ENCODE results near the gene KIAA1958. TPM values are rescaled to one million over a fixed set of nuclear protein-coding genes. Genes with fewer than 3 reads are reported as not detected.

Gene KIAA1958
- polyA plus RNA-seq, 1 of the 3 experiments (the other 2 are of a cell fraction) = 1.6 TPM

DNA sequence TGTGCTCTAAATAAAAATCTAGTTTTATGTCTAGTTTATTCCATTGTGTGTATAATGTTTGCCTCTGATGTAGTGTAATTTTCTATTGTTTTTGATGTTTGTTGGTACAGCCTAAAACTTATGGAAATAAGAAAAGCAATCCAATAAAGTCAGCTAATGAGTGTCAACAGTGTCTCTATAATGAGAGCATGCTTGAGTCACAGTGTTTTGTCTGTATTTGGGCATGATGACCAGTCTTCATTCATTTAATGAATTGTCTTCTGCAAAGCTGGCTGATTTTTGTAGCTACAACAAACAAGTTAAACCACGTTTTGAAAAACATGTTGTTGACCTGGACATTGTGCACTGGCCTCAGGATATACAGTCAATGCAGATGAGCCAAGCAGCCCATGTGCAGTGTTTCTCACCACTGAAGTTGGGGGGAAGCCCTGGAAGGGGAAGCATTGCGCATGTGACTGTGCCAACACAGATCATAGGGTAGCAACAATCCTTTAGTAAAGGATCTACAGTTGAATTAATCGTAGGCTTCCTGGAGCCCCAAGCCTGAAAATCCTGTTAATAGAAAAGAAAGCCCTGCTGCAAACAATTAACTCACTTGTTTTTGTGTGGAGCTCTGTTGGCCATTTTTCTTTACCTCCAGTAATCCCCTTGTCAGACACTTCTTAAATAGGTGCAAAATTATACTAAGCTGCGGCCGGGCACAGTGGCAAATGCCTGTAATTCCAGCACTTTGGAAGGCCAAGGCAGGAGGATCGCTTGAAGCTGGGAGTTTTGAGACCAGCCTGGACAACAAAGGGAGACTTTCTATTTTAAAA is 143.3 kb downstream of the KIAA1958 start:
- Histone ChIP-seq H3K4me1 (ENCODE audit: control insufficient read depth in 1 of 2, insufficient read depth in 2 of 2, low read depth in 1 of 2, low read length in 1 of 2) (peaks cover 3 to 6% of the 10 kb centered on the region in 2 experiments; a peak in 3 of 4 replicates), H3K36me3 (replicated peaks in 1 of 2; ENCODE audit: control insufficient read depth in 1 of 2, insufficient read depth in 2 of 2, low read length in 1 of 2) (no peaks in the 10 kb centered on the region), H3K9me2 (no peaks in the 10 kb centered on the region), H3K27ac (ENCODE audit: low read depth in 2 of 2, low read length in 1 of 2) (no peak overlapping the region; a peak in 1 of 4 replicates), H3K79me2 (ENCODE audit: insufficient read depth) (no peaks in the 10 kb centered on the region; the same call in 1 of the 2 replicates), H4K20me1 (ENCODE audit: insufficient read depth) (no peaks in the 10 kb centered on the region), H3F3A (replicated peaks; ENCODE audit: insufficient read depth) (no peaks in the 10 kb centered on the region), H3K4me2 (no peak overlapping the region), H3K27me3 (ENCODE audit: insufficient read depth) (no peaks in the 10 kb centered on the region), H3K9ac (no peak overlapping the region), H2AFZ (ENCODE audit: low read depth) (no peak overlapping the region), H3K9me3 (no peaks in the 10 kb centered on the region), H3K4me3 (ENCODE audit: low read depth in 2 of 2, low read length in 1 of 2) (no peak overlapping the region)
- 87% methylated on average over 6 of the region's 6 CpGs for WGBS (ENCODE audit: low lambda C conversion rate)
- ChIA-PET POLR2A (no interaction called here), CTCF (interaction anchor here (1.5 kb wide), 1 partner anchor 87 kb away, joined by 3 read pairs; no protein-coding TSS in a partner anchor)
- DNase-seq = no peak
- TF ChIP-seq IRF3 (IDR thresholded peaks at IDR 0.05; ENCODE audit: low read depth, low read length) (no peak), TAF1 (IDR thresholded peaks at IDR 0.05; ENCODE audit: borderline replicate concordance, low read depth, low read length) (no peak), FOXJ3 (CRISPR knock-in tag; IDR thresholded peaks at IDR 0.05) (no peak), EZH2phosphoT487 (IDR thresholded peaks at IDR 0.05; ENCODE audit: borderline replicate concordance, low read depth) (no peak), TCF12 (IDR thresholded peaks at IDR 0.05) (no peak)

GRCh38 chr9:112631313-112632070 is 144.9 kb downstream of the KIAA1958 start:
- Histone ChIP-seq H3K36me3 (replicated peaks in 1 of 2; ENCODE audit: control insufficient read depth in 1 of 2, insufficient read depth in 2 of 2, low read length in 1 of 2) (no peaks in the 10 kb centered on the region), H3K9me3 (no peaks in the 10 kb centered on the region), H3K27ac (ENCODE audit: low read depth in 2 of 2, low read length in 1 of 2) (no peak overlapping the region), H3K27me3 (ENCODE audit: insufficient read depth) (no peaks in the 10 kb centered on the region), H3K4me1 (ENCODE audit: control insufficient read depth in 1 of 2, insufficient read depth in 2 of 2, low read depth in 1 of 2, low read length in 1 of 2) (peaks cover 3 to 6% of the 10 kb centered on the region in 2 experiments; a peak in 3 of 4 replicates), H3K4me3 (ENCODE audit: low read depth in 2 of 2, low read length in 1 of 2) (no peak overlapping the region), H3F3A (replicated peaks; ENCODE audit: insufficient read depth) (no peaks in the 10 kb centered on the region), H3K79me2 (ENCODE audit: insufficient read depth) (no peaks in the 10 kb centered on the region; the same call in 1 of the 2 replicates), H3K9ac (no peak overlapping the region), H3K4me2 (no peak overlapping the region), H2AFZ (ENCODE audit: low read depth) (no peak overlapping the region), H4K20me1 (ENCODE audit: insufficient read depth) (no peaks in the 10 kb centered on the region), H3K9me2 (no peaks in the 10 kb centered on the region)
- CTCF ChIA-PET = interaction anchor here (0.6 kb wide), 1 partner anchor 42 kb away, joined by 3 read pairs; no protein-coding TSS in a partner anchor
- WGBS (ENCODE audit: low lambda C conversion rate) = 97% methylated on average over 3 of the region's 3 CpGs
- POLR2A ChIA-PET = no interaction called here
- TF ChIP-seq RFX5 (IDR thresholded peaks at IDR 0.05; ENCODE audit: low read length) (no peak), JUND (IDR thresholded peaks at IDR 0.05) (no peak), IRF3 (IDR thresholded peaks at IDR 0.05; ENCODE audit: low read depth, low read length) (no peak), TCF12 (IDR thresholded peaks at IDR 0.05) (no peak), GABPA (IDR thresholded peaks at IDR 0.05; ENCODE audit: low read depth) (no peak), FOXM1 (IDR thresholded peaks at IDR 0.05; ENCODE audit: low read depth) (no peak), RAD21 (IDR thresholded peaks at IDR 0.05; ENCODE audit: low read length) (no peak), YY1 (IDR thresholded peaks at IDR 0.05; ENCODE audit: low read depth) (no peak), MXI1 (IDR thresholded peaks at IDR 0.05; ENCODE audit: low read depth, low read length) (no peak), MEF2A (IDR thresholded peaks at IDR 0.05; ENCODE audit: borderline replicate concordance, low read depth) (no peak), CHD2 (IDR thresholded peaks at IDR 0.05; ENCODE audit: low read length, partially characterized antibody) (no peak), SMC3 (IDR thresholded peaks at IDR 0.05; ENCODE audit: low read depth, low read length) (no peak), EP300 (IDR thresholded peaks at IDR 0.05; ENCODE audit: borderline replicate concordance in 1 of 2, low read depth in 1 of 2, low read length in 1 of 2) (no peak), ELF1 (IDR thresholded peaks at IDR 0.05) (no peak)
- TF ChIP-seq, protein P1, sequence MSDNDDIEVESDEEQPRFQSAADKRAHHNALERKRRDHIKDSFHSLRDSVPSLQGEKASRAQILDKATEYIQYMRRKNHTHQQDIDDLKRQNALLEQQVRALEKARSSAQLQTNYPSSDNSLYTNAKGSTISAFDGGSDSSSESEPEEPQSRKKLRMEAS (IDR thresholded peaks at IDR 0.05; ENCODE audit: low read depth) = no peak
- DNase-seq = no peak
